NCI-H226 (cell line): Measurements from ENCODE around the gene FAM120B.

Experiments
- DNase-seq: peaks from one replicate; pipeline ENCODE4 v3.0.0-alpha.2; 2015

The FAM120B gene

DNA sequence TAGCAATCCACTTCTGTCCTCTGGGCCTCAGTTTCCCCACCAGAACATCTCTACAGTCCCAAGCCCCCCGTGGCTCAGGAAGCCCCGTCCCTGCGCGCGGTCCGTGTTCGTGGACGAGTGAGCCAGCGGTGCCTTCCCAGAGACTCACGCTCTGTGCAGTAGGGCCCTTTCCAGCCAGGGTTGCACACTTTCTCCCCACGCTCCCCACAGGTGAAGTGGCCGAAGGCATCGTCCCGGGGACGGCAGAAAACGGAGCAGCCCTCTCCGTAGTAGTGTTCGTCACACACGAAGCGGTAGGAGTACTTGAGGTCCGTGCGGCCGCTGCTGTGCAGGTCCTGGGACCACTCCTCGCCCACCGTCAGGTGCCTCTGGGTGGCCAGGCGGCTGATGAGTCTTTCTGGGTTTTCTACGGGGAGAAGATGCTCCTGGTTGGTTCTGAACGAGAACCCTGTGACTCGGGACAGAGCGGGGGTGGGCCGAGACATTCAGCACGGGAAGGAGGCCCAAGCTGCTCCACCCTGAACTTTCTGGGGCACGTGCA, 18.4 kb upstream of the FAM120B start:
- DNase-seq = no peak

DNA sequence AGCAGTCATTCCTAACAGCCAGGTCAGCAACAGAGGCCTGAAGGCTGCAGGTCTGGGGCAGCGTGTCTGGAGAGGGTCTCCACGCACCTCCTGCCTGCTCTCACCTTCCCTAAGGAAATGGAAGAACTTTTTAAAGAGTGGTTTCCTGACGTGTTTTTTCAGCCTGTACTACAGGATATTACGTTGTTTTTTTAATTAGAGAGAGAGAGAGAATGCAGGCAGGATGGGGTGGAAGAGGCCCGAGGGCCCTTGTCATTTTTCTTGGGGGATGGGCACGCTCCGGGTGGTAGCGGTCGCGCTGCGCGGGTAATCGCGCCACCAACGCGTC, 17.7 kb upstream of the FAM120B start:
- no peak for DNase-seq

DNA sequence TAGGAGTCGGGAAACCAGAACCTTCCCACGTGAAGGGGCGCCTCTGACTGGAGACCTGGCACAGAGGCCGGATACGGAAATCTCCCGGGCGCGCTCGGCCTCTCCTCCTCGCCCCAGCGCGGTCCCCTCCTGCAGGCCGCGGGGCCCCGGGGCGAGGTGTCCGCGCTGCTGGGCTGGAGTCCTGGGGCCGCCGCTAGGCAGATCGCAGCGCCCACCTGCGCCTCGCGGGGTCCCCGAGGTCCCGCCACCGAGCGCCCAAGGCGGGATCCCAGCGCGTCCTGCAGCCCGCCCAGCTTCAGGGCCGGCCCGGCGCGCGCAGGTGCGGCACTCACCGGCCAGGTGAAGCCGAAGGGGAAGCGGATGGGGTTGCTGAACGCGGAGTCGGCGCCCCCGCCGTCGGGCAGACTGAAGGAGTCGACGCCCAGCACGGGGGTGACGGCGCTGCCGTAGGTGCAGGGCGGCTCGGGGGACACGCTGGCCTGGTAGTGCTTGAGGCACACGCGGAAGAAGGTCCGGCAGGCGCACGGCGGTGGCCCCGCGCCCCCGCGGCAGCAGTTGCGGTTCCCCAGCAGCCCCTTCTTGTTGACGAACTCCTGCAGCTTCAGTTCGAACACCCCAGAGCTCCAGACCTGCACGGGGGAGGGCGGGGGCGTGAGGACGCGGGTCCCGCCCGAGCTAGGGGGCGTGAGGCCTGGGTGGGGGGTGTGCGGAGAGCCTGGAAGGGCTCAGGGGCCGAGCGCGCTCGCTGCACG, 17.2 kb upstream of the FAM120B start:
- no peak for DNase-seq

DNA sequence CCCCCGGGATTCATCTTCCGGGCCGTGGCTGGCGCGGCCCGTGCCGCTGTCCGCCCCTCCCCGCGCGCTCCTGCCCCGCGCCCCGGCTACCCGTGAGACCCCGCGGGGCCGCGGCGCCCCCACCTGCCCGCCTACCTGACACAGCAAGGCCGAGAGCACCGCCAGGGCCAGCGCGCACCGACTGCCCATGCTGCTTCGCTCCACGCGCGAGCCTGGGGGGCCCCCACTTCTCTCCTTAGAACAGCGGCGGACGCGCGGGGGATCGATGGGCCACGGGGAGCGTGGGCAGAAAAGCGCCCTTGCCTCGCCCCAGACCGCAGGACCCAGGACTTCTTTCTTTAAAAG, 16.6 kb upstream of the FAM120B start:
- no peak for DNase-seq

DNA sequence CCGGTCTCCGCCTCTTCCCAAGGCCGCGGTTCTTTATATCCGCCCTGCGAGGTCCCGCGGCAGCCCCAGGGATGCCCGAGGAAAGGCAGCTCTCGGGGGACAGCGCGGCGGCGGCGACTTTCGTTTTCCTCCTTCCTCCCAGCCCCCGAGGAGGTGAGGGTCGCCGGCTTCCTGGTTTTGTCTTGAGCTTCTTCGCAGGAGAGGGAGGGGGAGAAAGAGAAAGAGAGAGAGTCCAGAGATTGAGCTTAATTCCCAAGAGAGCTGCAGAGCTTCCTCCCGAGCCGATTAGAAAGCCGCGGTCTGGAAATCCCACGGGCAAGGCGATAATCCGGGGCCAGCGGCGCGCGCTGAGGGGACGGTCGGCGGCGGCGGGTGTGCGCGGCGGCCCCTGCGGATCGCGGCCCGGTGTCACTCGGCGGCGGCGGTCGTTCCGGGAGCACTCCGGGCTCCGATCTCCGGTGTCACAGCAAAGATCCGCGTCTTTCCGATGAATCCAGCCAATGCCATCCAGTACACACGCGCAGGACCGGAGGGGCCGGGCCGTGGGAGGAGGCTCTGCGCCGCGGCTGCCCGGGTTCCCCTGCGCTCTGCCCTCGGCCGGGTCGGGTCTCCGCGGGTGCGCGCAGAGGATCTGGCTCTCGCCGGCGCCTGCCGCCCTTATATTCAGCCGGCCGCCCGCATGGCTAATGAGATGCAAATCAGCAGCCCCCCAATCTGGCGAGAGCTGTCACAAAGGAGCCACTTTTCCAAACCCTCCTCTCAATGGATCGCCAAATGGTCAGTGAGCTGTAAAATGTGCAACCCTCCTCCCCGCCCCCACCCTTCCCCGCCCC, 16.0 kb upstream of the FAM120B start, which contains the start of gene DLL1:
DLL1 (minus strand) TSS at position 783 of the 833 bp plus-strand sequence. CDS start 939 bp downstream, outside the sequence.
- peak; percentile 39 for DNase-seq

DNA sequence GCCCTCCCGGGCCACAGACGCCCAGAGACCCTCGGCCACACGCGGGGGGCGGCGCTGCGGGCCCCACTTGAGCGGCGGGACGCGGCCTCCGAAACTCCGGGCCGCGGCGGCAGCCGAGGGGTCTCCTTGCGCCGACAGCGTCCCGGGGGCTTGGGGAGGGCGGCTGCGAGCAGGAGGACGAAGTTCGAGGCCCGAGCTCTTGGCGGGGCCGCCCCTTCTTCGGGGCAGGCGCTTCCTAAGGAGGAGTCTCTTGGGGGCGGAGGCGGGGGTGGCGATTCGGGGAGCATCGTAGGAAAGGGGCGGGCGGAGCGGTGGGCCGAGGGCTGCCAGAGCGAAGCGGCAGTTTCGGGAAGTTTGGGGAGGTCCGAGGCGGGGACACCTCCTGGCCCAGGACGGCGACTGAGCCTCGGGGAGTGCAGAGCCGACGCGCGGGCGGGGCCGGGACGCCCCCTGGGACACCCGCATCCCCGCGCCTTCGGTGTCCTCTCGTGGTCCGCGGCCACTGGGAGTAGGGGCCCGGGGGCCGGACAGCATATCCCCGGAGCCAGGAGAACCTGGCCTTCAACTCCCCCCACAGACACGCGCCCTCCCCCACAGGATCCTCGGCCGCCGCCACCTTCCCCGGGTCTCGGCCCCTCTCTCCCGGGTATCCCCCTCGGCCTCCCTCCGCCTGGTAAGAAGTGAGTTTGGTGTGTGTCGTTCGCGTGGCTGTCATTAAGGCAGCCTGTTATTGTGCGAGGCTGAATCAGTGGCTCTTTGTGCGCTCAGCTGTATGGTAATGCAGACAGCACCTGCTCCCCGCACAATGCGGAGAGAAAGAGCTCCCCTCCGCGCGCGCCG, 15.1 kb upstream of the FAM120B start:
- peak; percentile 48 for DNase-seq

DNA sequence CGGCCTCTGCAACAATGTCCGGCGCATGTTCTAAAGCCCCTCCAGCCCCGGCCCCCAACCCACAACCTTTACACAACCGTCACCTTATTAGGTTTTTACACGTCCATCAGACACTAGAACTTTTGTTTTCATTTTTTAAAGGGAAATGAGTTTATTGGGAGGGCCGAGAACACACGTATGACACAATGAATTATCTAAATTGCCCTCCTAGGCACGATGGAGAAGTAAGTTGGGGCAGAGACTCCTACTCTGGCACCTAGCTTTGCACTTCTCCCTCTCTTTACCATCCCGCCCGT, 14.5 kb upstream of the FAM120B start:
- no peak for DNase-seq

DNA sequence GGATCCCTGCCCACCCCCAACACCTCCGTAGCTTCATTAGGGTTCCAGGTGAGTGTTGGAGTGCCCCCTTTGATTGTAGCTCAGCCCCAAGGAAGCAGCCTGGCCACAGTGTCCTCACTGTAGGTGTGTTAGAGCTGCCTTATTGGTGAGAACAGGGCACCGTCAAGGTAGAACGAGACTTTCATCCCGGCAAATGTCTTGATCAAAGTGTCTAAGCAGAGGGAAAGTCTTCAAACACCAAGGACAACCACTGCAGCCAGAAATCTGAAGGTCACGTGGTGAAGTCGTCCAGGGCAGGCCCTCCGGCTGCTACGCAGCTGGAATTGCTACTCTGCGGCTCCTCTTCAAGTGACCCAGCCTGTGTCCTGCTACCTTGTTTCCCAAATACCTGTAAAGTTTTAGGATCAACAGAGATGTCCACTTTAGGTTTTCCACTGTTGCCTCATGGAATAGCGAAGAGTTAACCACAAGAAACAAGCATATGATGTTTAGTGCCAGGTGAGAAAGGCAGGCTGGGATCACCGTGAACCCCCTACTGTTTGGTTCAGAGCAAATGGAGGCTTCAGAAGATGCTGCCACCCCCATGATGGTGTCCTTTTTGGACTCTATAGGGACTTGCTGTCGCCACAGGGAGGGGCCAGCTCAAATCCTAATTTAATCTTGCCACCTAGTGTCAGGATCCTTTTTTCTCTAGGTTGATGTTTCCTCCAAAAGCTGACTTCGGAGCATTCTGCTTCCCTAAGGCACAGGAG, 14.0 kb upstream of the FAM120B start:
- DNase-seq = no peak

DNA sequence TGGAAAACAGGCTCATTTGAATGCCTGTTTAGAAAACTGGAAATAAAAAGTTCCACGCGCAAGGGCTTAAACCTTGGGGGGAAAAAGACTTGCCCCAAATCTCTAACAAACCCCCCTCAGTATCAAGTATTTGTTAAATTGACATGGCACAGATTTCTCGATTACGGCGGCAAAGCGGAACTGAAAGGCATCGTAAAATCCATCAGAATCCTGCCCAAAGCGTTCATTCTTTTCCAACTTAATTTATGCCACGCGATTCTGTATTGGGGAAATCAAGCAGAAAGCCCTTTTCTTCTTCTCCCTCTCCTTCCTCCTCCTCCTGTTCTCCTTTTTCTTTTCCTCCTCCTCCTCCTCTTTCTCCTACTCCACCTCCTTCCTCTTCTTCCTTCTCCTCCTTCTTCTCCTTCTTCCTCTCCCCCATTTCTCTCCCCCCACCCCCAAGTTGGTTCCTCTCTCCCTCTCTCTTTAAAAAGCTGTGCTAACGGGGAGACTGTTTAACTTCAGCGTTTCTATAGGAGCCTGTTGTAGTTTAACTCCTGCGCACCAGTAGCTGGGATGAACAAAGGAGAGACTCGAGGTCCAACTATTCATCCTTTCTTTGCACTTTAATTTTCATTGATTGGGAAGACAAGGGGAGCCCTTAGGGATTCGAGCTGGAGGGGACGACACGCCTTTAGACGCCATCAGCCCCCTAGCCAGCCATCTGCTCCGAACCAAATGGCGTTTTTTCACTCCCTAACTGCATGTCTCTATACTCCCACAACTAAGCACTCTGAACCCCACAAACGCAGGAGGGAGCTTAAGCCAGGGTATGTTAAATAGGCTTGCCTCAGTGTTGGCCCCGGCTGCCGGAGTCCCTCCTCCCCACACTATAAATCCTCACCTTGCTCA, 13.0 kb upstream of the FAM120B start:
- no peak for DNase-seq

DNA sequence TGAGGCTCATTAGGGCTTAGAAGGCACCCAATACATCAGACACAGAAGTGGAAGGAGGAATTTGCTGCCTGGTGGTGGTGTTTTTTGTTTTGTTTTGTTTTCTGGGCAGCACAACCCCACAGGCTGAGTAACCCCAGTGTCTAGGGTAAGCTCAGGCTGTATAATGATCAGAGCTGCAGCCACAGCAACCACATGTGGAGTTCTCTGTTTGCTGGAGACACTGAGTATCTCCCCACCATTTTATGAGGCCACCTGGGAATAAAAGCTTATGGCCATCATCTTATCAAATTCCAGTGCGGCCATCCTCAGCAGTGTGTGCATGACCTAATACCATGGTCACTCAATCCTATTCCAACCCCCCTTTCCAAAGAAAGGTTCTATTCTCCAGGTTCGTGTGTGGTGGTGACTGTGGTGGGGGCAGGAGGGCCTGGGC, 12.2 kb upstream of the FAM120B start:
- DNase-seq = no peak

DNA sequence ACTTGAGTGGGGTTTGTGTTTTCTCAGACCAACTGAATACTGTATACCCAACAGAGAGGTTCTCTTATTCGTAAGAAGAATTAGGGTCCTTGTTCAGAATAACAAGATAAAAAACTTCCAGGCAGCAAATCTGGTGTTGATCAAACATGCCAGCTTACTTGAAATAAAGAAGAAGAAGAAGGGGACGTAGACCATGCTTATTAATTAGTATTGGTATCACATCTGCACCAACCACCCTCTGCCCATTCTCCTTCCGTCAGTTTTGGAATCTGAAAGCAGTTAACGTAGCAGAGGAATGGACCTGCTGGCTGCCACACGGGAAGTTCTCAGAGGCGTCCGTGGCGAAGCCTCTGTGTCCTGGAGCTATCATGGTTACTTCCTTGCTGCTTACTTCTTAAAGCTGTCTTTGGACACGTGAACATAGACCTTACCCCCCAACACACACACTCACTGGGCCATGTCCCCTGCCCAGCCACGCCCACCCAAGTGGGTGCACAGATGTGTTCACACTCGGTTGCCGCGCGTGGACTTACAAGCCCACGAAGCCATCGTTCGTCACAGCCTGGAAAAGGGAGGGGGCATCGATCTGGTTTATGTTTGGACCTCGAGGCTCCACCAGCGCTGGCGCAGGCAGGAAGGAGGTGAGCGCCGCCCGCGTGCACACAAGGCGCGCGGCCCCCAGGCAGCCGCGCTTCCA, 11.6 kb upstream of the FAM120B start:
- no peak for DNase-seq

DNA sequence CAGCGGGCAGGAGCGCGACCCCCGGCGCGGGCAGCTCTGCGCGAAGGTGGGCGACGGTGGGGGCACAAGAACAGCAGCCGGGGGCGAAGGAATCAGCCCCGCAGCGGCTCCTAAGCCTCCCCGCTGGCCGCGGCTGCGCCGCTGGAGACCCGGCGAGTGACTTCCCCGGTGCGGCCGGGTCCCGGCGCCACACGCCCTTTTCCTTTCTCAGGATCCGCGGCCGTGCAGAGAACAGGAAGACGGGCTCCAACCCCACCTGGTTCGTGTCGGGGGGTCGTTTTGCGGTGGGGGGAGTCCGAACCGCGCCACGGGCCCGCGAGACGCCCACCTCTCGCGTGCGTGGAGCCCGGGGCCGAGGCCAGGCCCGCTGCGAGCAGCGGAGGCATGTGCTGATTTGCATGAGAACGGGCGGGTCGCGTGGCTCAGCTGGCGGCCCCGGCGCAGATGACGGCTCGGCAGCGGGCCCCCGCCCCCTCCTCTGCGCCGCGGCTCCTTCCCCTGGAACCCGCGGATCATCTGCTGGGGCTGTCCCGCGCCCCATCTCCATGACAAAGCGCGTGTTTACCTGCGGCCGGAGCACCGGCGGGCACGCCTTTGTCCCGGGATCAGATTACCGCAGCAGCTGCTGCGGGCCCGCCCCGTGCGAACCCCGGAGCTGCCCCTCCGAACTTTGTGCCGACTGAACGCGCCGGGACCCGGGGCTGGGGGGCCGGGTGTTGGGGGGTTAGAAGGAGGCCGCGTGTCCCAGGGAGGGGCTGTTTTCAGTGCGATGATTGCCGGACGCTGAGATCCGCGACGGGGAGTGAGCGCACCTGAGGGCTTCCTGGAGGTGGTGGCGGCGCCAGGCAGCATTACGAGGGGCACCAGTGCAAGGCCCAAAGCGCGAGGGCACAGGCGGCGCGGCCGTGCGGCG, 10.8 kb upstream of the FAM120B start:
- DNase-seq = no peak

DNA sequence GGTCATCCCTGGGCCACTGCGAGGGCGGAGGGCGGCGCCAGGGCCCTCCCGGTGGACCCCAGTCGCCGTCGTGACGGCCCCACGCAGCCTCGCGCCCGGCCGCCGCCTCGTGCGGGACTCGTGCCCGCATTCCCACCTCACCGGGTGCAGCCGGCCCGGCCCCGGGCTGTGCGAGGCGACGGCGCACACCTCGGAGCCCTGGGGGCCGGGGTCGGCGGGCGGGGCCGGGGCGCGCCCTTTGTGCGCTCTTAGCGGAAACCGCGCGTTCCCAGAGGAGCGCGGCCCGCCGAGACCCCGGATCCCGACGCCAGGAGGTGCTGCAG, 10.2 kb upstream of the FAM120B start:
- no peak for DNase-seq

DNA sequence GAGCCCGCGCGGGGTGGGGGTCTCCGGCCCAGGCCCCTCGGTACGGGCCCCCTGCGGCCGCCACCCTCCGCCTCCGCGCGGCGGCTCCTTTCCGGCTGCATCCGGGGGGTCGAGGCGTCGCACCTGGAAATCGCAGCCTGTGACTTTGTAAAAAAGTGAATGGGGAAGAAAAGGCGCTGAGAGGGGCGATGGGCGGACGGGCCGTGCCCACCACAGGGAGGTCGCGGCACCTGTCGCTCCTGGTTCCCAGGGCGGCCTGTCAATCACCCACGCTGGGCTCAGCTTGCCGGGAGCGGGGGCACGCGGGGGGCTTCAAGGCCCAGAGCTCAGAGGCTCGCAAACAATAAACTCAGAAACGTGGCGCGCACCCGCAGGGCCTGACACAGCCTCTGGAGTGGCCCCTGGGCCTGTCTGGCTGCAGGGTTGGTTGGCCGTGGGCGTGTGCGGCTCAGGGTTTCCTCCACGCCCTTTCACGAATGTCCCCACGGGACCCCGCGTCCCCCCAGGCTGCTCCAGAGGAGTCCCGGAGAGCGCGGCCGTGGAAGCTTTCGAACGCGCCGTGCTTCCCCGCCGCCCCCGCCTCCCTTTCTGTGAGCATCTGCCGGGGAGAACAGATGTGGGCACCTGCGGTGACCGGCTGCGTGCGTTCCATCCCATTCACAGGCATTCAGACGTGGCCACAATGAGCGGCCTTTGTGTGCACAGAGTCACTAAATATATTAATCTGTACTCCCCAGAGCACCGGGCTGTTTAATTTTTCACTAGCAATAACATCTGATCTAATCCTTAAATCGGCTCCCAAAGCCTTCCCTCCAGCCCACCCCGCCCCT, 9.6 kb upstream of the FAM120B start:
- no peak for DNase-seq

DNA sequence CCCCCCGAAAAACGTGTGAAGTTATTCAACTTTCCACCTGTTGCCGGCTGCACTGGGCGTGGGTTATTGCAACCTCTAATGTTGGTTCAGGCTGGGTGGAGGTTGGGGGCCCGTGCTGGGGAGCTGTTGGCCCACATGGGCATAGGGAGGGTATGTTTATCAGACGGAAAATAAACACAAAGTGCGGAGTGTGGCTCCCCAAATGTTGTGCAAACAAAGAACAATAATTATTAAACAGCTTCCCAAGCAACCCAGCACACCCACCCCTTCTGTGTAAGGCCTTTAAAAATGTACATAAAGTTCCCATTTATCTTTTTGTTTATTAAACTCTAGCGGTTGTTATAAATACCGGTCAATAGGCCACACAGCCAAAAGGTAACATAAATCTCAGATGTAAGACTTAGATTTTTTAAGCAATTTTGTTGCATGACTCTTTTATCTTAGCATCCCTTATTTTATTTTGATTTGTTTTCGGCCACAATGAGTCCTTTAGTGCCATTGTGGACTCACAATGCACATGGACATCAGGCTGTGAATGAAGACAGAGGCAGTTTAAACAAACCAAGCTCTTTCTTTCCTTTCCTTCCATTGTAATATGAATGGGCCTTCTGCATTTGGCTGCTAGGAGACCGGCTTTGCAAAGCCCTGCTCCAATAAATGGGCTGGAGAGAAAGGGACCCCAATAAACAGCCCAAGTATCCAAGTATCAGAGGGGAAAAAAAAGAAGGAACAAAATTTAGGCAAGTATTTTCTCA, 8.8 kb upstream of the FAM120B start:
- DNase-seq = no peak

DNA sequence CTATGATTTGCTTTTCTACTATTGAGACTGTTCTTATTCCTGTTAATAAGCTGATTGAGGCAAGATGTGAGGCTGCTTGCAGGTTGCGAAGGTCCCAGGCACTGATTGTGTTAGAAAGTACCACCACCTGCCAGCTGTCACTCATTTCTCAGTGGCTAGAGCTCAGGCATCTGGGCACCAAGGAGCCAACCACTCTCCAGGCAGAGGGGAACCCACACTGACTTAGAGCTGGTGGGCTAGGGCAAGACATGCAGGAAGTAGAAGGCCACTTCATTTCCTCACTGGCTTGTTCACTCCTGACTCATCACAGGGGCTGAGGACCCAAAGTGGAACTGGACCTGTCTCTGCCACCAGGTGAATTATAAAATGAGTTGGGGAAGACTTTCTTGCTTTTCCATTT, 7.9 kb upstream of the FAM120B start:
- DNase-seq = no peak

DNA sequence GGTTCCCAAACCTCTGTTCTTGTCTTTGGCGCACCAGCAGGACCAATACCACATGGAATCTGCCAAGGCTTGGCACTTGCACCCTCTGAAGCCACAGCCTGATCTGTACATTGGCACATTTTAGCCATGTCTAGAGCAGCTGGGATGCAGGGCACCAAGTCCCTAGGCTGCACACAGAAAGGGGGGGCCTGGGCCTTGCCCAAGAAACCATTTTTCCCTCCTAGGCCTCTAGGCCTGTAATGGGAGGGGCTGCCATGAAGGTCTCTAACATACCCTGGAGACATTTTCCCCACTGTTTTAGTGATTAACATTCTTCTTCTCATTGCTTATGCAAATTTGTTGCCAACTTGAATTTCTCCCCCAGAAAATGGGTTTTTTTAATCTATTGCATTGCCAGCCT, 5.4 kb upstream of the FAM120B start:
- DNase-seq = no peak

DNA sequence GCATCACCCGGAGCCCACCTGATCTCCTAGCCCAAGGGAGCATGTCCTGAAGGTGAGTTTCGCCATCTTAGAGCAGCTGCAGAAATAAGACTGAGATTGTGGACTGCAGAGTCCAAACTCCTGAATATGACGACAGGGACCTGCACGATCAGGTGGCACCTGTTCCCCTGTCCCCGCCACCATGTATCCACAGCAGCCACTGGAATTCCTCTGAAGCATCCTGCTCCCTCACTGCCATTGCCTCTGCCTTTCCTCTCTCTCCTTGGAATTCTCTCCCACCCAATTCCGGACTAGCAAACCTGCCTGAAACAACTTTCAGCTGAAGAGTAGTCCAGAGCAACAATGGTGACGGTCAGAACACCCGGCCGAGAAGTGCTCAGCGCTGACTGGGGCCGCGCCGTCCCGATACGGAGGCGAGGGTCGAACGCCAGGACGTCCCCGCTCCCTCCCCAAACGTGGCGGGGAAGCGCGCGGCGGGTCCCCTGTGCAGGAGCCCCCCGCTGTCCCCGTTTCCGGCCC, 694 bp upstream of the FAM120B start:
- no peak for DNase-seq
